Heart right ventricle (tissue), 16 donors: ENCODE measurements around the gene GPR61. TPM values are rescaled to one million over a fixed set of nuclear protein-coding genes. Genes with fewer than 3 reads are reported as not detected.

Experiments
- ATAC-seq, 8 donors: fragments of 200-7000 bp; cut with Tn5 transposase; one replicate each; pipeline ENCODE4 v1.9.1; 2020; ENCODE audit warnings: mild to moderate bottlenecking in 8 of 8, moderate library complexity in 8 of 8, moderate number of reproducible peaks in 1 of 8
- DNase-seq, 2 donors: peaks; one replicate each; pipeline ENCODE4 v3.0.0-alpha.2; 2020
- H3K27ac ChIP-seq, 10 donors: fragments of 200-600 bp; sonication (generic) in 2 of 10; one replicate each; pipeline versions ENCODE4 v1.5.0 to v1.8.0; 2020 to 2022; ENCODE audit warnings: mild to moderate bottlenecking in 3 of 10
- H3K27me3 ChIP-seq, 7 donors: fragments of 200-600 bp; one replicate each; pipeline ENCODE4 v1.8.0; 2021 to 2022; ENCODE audit warnings: mild to moderate bottlenecking in 2 of 7
- H3K36me3 ChIP-seq, 9 donors: fragments of 200-600 bp; sonication (generic) in 1 of 9; one replicate each; pipeline versions ENCODE4 v1.5.0 to v1.8.0; 2020 to 2022; ENCODE audit warnings: mild to moderate bottlenecking in 2 of 9
- H3K4me1 ChIP-seq, 9 donors: fragments of 200-600 bp; sonication (generic) in 1 of 9; one replicate each; pipeline versions ENCODE4 v1.5.0 to v1.8.0; 2020 to 2022; ENCODE audit warnings: mild to moderate bottlenecking in 4 of 9
- H3K4me3 ChIP-seq, 10 donors: fragments of 200-600 bp; sonication (generic) in 2 of 10; one replicate each; pipeline versions ENCODE4 v1.5.0 to v1.8.0; 2020 to 2022; ENCODE audit warnings: mild to moderate bottlenecking in 7 of 10, moderate library complexity in 2 of 10
- H3K9me3 ChIP-seq, 11 donors: fragments of 200-600 bp in 10 of 11; sonication (generic) in 2 of 11; one replicate each; pipeline versions ENCODE4 v1.5.0 to v1.8.0; 2013 to 2022; ENCODE audit warnings: mild to moderate bottlenecking in 2 of 11, control low read depth in 1 of 11, moderate library complexity in 1 of 11
- CTCF ChIP-seq, 9 donors: fragments of 200-600 bp; sonication (generic) in 2 of 9; IDR thresholded peaks; one replicate each; pipeline versions ENCODE4 v1.5.0 to v1.8.0; 2021 to 2022; ENCODE audit warnings: antibody characterized with exemption in 9 of 9, mild to moderate bottlenecking in 5 of 9, moderate library complexity in 1 of 9
- WGBS, 2 donors: extraction: QIAGEN DNeasy Blood & Tissue Kit; methylation state at CpG; one replicate each; pipeline ENCODE4 v1.1.7; 2013; ENCODE audit warnings: inconsistent platforms in 1 of 2; 5-methylcytosine and 5-hydroxymethylcytosine counted together
- intact Hi-C, 10 donors: fragments of 100-400 bp; cut with DNase I; formaldehyde crosslinking; loops; one replicate each; pipeline versions ENCODE4 v1.11.1 to v1.14.2; 2022
- polyA plus RNA-seq, 2 donors: library from polyadenylated mRNA; stranded (reverse); fragments of 200-250 nt; gene quantifications; one replicate each; pipeline ENCODE4 v1.2.3, GENCODE V29; 2013
- total RNA-seq, 10 donors: library from RNA; stranded (reverse); fragmentation: NEBNext Ultra II Directional in 3 of 10; extraction: Animal tissue kit (Norgen Biotek cat#: 25700) in 3 of 10; gene quantifications; one replicate each; pipeline versions ENCODE4 v1.2.1 to v1.2.4, GENCODE V29; 2021 to 2023
- donor health status: Arrhythmogenic right ventricular cardiomyopathy.
- donor health status: ischemic (EF 13 %, LVEDD 7.1; RV severe dilation, severe dysfunction).
- donor health status: healthy with polysubstance abuse.
- donor health status: DM: no; HTN: yes; CAD: no.
- donor health status: DM: no; HTN: no; CAD: no.
- donor health status: ischemic (EF 25% LVEDD 6.9; RV normal size, moderate dysfunction).
- donor health status: ischemic (EF 25% LVEDD 5.7; RV mildly dilated, moderate dysfunction).
- donor health status: healthy.
- donor health status: DM: yes; HTN: yes; CAD: no.
- donor health status: Ischemic cardiomyopathy.
- donor health status: ischemic (EF 35%, LVEDD 5.7; RV mildly dilated, moderate dysfunction).
- donor health status: nonischemic (EF 11% LVEDD 7.7; RV severe dilation, severe dysfunction).
- donor health status: DM: yes; HTN: yes; CAD: no.
- donor health status: PGD.
- donor health status: ischemic (EF 29% LVEDD 5.4; RV normal size, mild dysfunction).
- donor health status: nonischemic (EF 23%, LVEDD 6.1; RV moderate dilation, normal function).

The GPR61 gene
- total and polyA plus RNA-seq, 12 donors = 0.11 to 1.0 (median 0.31) TPM; not detected in 4

- H3K4me1 ChIP-seq = peaks cover 0 to 7% (median 0%) of the 10 kb centered on the region in 9 donors
- intact Hi-C loops = no loop called here
- ATAC-seq (no peak), DNase-seq (no peak)
- no peak overlapping the region for H3K27ac ChIP-seq
- no peak overlapping the region for H3K4me3 ChIP-seq
- 73 to 74% methylated on average over 5 of the region's 5 CpGs for WGBS, 2 donors
- no peaks in the 10 kb centered on the region for H3K36me3 ChIP-seq
- no peaks in the 10 kb centered on the region for H3K27me3 ChIP-seq
- TF ChIP-seq CTCF (IDR thresholded peaks at IDR 0.05) = no peak
- H3K9me3 ChIP-seq = no peaks in the 10 kb centered on the region
These were observed 22.3 kb upstream of the GPR61 start for GRCh38 chr1:109517337-109517736.

GRCh38 chr1:109521002-109521951 lies 18.4 kb upstream of the GPR61 start:
- DNase-seq = no peak
- intact Hi-C loops = loop anchor here in 1 of 10 donors (10.0 kb wide), 1 partner anchor 246 kb away; no protein-coding TSS in a partner anchor

GRCh38 chr1:109522026-109522425 lies 17.6 kb upstream of the GPR61 start:
- no peaks in the 10 kb centered on the region for H3K9me3 ChIP-seq
- ATAC-seq (no peak), DNase-seq (no peak)
- no peak overlapping the region for H3K27ac ChIP-seq
- intact Hi-C loops = loop anchor here in 1 of 10 donors (10.0 kb wide), 1 partner anchor 247 kb away; no protein-coding TSS in a partner anchor
- TF ChIP-seq CTCF (IDR thresholded peaks at IDR 0.05) = no peak
- no peaks in the 10 kb centered on the region for H3K36me3 ChIP-seq
- peaks cover 0 to 8% (median 0%) of the 10 kb centered on the region in 9 donors for H3K4me1 ChIP-seq
- H3K4me3 ChIP-seq = no peak overlapping the region
- WGBS, 2 donors = 79 to 84% methylated on average over 7 of the region's 7 CpGs
- peaks cover 0 to 3% (median 0%) of the 10 kb centered on the region in 7 donors for H3K27me3 ChIP-seq

More at GRCh38 chr1:109521002-109521951, 18.4 kb upstream of the GPR61 start:
- H3K4me3 ChIP-seq = no peak overlapping the region
- peaks cover 0 to 3% (median 0%) of the 10 kb centered on the region in 7 donors for H3K27me3 ChIP-seq
- TF ChIP-seq CTCF (IDR thresholded peaks at IDR 0.05) = no peak
- H3K9me3 ChIP-seq = no peaks in the 10 kb centered on the region
- H3K36me3 ChIP-seq = no peaks in the 10 kb centered on the region
- peaks cover 0 to 8% (median 0%) of the 10 kb centered on the region in 9 donors for H3K4me1 ChIP-seq
- H3K27ac ChIP-seq = no peak overlapping the region
- peak in 7 of 8 donors; percentile 44 to 80 (median 61) for ATAC-seq
- 59 to 62% methylated on average over 14 of the region's 14 CpGs for WGBS, 2 donors

GRCh38 chr1:109523706-109524105 lies 16.0 kb upstream of the GPR61 start:
- WGBS, 2 donors = 88 to 93% methylated on average over 2 of the region's 2 CpGs
- Histone ChIP-seq H3K27ac (no peak overlapping the region), H3K4me1 (peaks cover 0 to 8% (median 0%) of the 10 kb centered on the region in 9 donors), H3K9me3 (no peaks in the 10 kb centered on the region), H3K27me3 (peaks cover 0 to 3% (median 0%) of the 10 kb centered on the region in 7 donors), H3K36me3 (no peaks in the 10 kb centered on the region), H3K4me3 (no peak overlapping the region)
- intact Hi-C loops = loop anchor here in 1 of 10 donors (10.0 kb wide), 1 partner anchor 249 kb away; no protein-coding TSS in a partner anchor
- DNase-seq = no peak
- no peak for TF ChIP-seq CTCF (IDR thresholded peaks at IDR 0.05)
- ATAC-seq = no peak
